Measurements from ENCODE around the gene GALNT14. TPM values are rescaled to one million over a fixed set of nuclear protein-coding genes. Genes with fewer than 3 reads are reported as not detected.
A peak's percentile ranks its signal among the peaks of the same experiment; 100 is the strongest.

Gene GALNT14
- total and polyA plus RNA-seq, 2 of the 8 experiments (the other 6 are each of a cell fraction or from before 2014, with no cell fraction given), result 13.0 to 13.7 TPM

DNA sequence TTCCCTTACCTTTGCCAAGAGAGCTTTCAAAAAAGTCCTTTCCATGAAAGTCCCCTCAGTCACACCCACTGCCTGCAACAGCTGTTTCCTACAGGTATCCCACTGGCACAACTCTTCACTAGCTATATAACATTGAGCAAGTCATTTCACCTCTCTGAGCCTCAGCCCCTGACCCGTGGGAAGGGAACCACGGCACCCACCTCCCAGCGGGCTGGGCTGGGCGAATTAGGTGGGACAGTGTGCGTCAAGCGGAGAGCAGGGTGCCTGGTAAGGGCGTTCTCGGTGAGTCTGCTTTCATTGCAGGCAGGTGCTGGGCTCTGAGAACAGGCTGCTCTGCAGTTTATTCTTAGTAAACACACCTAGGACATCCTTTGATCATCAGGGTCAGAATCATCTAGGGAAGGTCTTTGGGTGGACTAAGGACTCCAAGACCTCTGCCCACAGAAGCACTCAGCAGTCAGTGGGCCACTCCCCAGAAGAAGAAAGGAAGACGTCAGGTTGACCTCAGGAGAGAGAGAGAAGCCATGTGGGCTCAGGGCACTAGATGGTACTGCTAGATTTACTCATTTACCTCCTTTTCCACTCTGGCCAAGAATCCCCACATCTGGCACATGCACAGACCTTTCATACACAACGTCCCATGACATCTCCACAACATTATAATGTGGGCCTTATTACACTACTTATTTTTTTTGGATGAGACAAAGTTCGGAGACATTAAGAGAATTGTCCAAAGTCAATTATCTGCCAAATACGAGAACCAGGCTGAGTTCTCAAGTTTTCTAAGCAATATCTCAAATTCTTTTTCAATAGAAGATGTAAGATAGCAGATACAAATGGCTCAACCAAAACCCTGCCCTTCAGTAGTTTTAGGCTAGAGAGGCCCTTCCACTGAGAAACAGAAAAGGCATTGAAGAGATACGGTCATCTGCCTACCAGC, 79.9 kb downstream of the GALNT14 start:
- Histone ChIP-seq H2AK5ac (ENCODE audit: low read depth, low read length) (no peak overlapping the region), H3K79me1 (ENCODE audit: low read depth, low read length) (no peaks in the 10 kb centered on the region), H3K9ac (replicated peaks in 1 of 4; ENCODE audit: extremely low read depth in 1 of 4, low read depth in 3 of 4, low read length in 3 of 4) (no peak overlapping the region), H3K27ac (ENCODE audit: low read depth, low read length) (no peak overlapping the region), H3K4ac (replicated peaks; ENCODE audit: insufficient read length, low read depth, low read length) (no peak overlapping the region), H3K79me2 (ENCODE audit: control insufficient read depth in 1 of 2, insufficient read depth in 2 of 2, low read length in 2 of 2) (no peaks in the 10 kb centered on the region), H3K56ac (replicated peaks; ENCODE audit: insufficient read length, low read depth, low read length) (no peak overlapping the region), H4K5ac (ENCODE audit: insufficient read length, low read depth, low read length) (no peak overlapping the region), H4K91ac (replicated peaks; ENCODE audit: insufficient read length, low read length) (no peak overlapping the region), H4K8ac (ENCODE audit: extremely low read depth, insufficient read depth, low read length) (no peak overlapping the region), H3K9me3 (ENCODE audit: insufficient read depth in 2 of 2, low read depth in 1 of 2, low read length in 1 of 2) (no peaks in the 10 kb centered on the region), H2BK5ac (ENCODE audit: low read depth, low read length) (no peak overlapping the region), H3K27me3 (replicated peaks in 1 of 4; ENCODE audit: control insufficient read depth in 3 of 4, extremely low read depth in 1 of 4, insufficient read depth in 3 of 4, low read length in 3 of 4) (no peaks in the 10 kb centered on the region), H3K23ac (ENCODE audit: insufficient read length) (no peak overlapping the region), H3K18ac (ENCODE audit: extremely low read depth, low read length) (no peak overlapping the region), H3K4me3 (ENCODE audit: extremely low read depth in 1 of 4, insufficient read depth in 2 of 4, low read depth in 3 of 4, low read length in 4 of 4) (no peak overlapping the region), H2BK20ac (ENCODE audit: low read length) (no peak overlapping the region), H2AFZ (ENCODE audit: low read length) (no peak overlapping the region), H3K23me2 (ENCODE audit: low read depth, low read length) (no peaks in the 10 kb centered on the region), H3K4me1 (replicated peaks in 1 of 4; ENCODE audit: control insufficient read depth in 3 of 4, insufficient read depth in 4 of 4, low read length in 3 of 4) (peaks cover 0 to 3% (median 0%) of the 10 kb centered on the region in 4 experiments; a peak in 1 of 7 replicates), H2BK120ac (replicated peaks; ENCODE audit: low read depth, low read length) (no peak overlapping the region), H2BK15ac (ENCODE audit: low read length) (no peak overlapping the region), H3K14ac (ENCODE audit: insufficient read length) (no peak overlapping the region), H4K20me1 (replicated peaks in 1 of 2; ENCODE audit: control insufficient read depth in 1 of 2, insufficient read depth in 2 of 2, low read length in 2 of 2) (no peaks in the 10 kb centered on the region), H3K4me2 (ENCODE audit: insufficient read depth in 1 of 2, low read depth in 2 of 2, low read length in 2 of 2) (no peak overlapping the region), H2BK12ac (ENCODE audit: low read depth, low read length) (no peak overlapping the region), H3K36me3 (ENCODE audit: control insufficient read depth in 2 of 4, insufficient read depth in 4 of 4, low read length in 3 of 4) (no peaks in the 10 kb centered on the region)
- WGBS, 2 experiments (ENCODE audit: extremely low coverage in 1 of 2, insufficient coverage in 1 of 2, insufficient read length in 1 of 2, insufficient replicate concordance in 2 of 2, low coverage in 1 of 2, low lambda C conversion rate in 2 of 2, missing lambda C conversion rate in 1 of 2), result 90% methylated on average over 13 of the region's 13 CpGs; no CpG with 5 or more reads in 1 of the 2 experiments
- ChIA-PET CTCF (ENCODE audit: partially characterized antibody) (interaction anchor here (1.1 to 1.3 kb wide), 2 partner anchors 18 to 23 kb away, joined by 3 read pairs; no protein-coding TSS in a partner anchor), POLR2A (ENCODE audit: partially characterized antibody) (no interaction called here)
- FAIRE-seq, result no peak
- DNase-seq (ENCODE audit: low read depth in 1 of 2, low spot score in 2 of 2), result peak in 1 of 2 experiments; percentile 35
- TF ChIP-seq SP4 (IDR thresholded peaks at IDR 0.05; ENCODE audit: low read length) (no peak), CHD1 (IDR thresholded peaks at IDR 0.05; ENCODE audit: low read depth, low read length) (no peak), YY1 (IDR thresholded peaks at IDR 0.05; ENCODE audit: low read depth, low read length) (no peak), NANOG (IDR thresholded peaks at IDR 0.05; ENCODE audit: insufficient read depth, low read depth, low read length, poor library complexity, severe bottlenecking) (no peak), EP300 (IDR thresholded peaks at IDR 0.05; ENCODE audit: borderline replicate concordance in 1 of 2, low read depth in 2 of 2, low read length in 2 of 2) (no peak), EGR1 (IDR thresholded peaks at IDR 0.05; ENCODE audit: borderline replicate concordance, low read depth, low read length) (no peak), BACH1 (IDR thresholded peaks at IDR 0.05; ENCODE audit: low read length) (no peak)

Data from H1 (cell line).